GM23248 (cell line): ENCODE measurements around the gene CLDN12.

ENCODE experiments used
- EZH2 ChIP-seq: fragments of 200-600 bp; sonication (generic); IDR thresholded peaks from 2 replicates; pipeline ENCODE4 v1.6.1; 2018; ENCODE audit warnings: antibody characterized with exemption, mild to moderate bottlenecking; ENCODE audit not compliant: insufficient read depth, poor library complexity, severe bottlenecking
- EZH2phosphoT487 ChIP-seq: fragments of 200-600 bp; sonication (generic); IDR thresholded peaks from 2 replicates; pipeline ENCODE4 v1.6.1; 2018; ENCODE audit warnings: antibody characterized with exemption, moderate library complexity, mild to moderate bottlenecking, low read depth; ENCODE audit not compliant: insufficient read depth

DNA sequence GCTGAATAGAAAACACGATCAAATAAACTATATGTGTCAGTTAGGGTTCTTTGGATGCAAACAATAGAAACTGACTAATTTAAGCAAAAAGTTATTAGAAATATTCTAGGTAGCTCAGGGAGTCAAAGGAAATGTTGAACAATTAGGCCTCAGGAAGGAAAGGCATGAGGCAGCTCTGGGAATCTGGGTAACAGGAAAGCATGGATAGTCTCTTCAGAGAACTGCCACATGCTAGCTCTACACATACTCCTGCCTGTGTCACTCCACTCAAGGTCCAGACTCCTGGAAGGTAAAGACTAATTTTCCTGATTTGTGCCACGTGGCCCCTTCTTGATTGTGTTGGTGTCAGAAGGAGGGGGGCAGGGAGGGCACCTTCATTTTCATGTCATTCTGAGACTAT, 42.4 kb downstream of the CLDN12 start:
- no peak for TF ChIP-seq EZH2phosphoT487
- TF ChIP-seq EZH2 = no peak
